ENCODE measurements around the gene POU2F3.

The POU2F3 gene

DNA sequence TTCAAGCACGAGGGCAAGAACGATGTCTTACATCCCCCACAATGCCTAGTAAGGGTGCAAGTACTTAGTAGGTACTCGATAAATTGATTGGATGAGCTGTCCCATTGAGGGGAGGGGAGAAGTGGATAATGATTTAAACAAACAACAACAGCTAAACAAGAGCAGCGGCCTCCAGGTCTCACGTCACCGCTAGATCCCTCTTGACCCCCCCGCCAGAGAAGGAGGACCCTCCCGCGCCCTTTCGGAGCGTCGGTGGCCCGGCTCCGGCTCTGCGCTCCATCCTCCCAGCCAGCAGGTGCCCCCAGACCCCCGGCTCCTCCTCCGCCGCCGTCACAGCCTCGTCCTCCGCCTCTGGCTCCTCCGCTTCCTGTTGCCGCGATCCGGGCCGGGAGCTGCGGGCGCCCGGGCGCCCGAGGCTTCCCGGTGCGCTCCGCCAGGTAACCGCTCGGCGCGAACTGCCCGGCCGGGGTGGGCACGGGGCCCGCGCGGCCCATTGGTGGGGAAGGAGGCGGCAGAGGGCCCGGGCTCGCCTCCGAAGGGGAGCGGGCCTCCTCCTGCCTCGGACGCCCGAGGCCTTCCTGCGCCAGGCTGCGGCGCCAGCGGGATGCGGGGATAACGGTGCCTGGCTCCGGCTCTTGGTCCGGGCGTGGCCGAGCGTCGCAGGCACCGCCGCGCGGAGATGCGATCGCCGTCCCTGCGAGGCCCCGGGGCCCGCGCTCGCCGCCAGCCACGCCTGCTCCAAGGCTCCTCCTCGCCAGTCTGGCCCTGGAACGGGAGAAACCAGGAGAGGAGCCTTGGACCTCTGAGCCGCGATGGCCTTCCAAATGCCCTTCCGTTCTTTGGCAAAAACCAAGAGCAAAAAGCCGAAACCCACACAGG is 85.2 kb downstream of the POU2F3 start, which contains the start of gene TLCD5:
Gene TLCD5, plus strand, starts transcription at position 368 of the 879 bp plus-strand sequence. CDS start 2,143 bp downstream, outside the sequence.
- Histone ChIP-seq H3K79me2 (ENCODE audit: control insufficient read depth, insufficient read depth, low read length, poor library complexity) (peaks cover 4% of the 10 kb centered on the region), H3K4me1 (ENCODE audit: control insufficient read depth in 1 of 2, insufficient read depth in 2 of 2, low read length in 2 of 2) (peaks cover 0 to 2% of the 10 kb centered on the region in 2 experiments), H3K79me1 (ENCODE audit: low read length) (peaks cover 4% of the 10 kb centered on the region), H3K4me2 (ENCODE audit: low read length) (peak within 1 kb of the TSS; percentile 82), H3K9ac (ENCODE audit: low read length) (peak within 1 kb of the TSS; percentile 78), H2AFZ (ENCODE audit: insufficient read depth, low read length, poor library complexity) (peak within 1 kb of the TSS; percentile 99), H4K12ac (ENCODE audit: low read depth, low read length) (peak within 1 kb of the TSS; percentile 99), H3K36me3 (ENCODE audit: control insufficient read depth in 1 of 2, insufficient read depth in 2 of 2, low read length in 2 of 2) (peaks cover 4% of the 10 kb centered on the region in 2 experiments), H3K14ac (ENCODE audit: low read length) (peak within 1 kb of the TSS; percentile 96), H3K27ac (ENCODE audit: low read depth, low read length) (peak within 1 kb of the TSS; percentile 76), H3K23ac (ENCODE audit: low read length) (no peak within 1 kb of the TSS), H2AK5ac (ENCODE audit: low read length) (peak within 1 kb of the TSS; percentile 32), H4K8ac (ENCODE audit: low read depth, low read length) (peak within 1 kb of the TSS; percentile 99), H3K27me3 (ENCODE audit: insufficient read depth, low read length) (no peaks in the 10 kb centered on the region), H2BK12ac (ENCODE audit: low read length) (peak within 1 kb of the TSS; percentile 50), H2BK120ac (ENCODE audit: insufficient read depth, low read length, poor library complexity) (peak within 1 kb of the TSS; percentile 83), H4K91ac (ENCODE audit: low read depth, low read length) (peak within 1 kb of the TSS; percentile 88), H3K18ac (ENCODE audit: low read length) (peak within 1 kb of the TSS; percentile 98), H3K4me3 (ENCODE audit: low read depth, low read length) (peak within 1 kb of the TSS; percentile 91), H3K4ac (ENCODE audit: low read depth, low read length) (peak within 1 kb of the TSS; percentile 83), H3K9me3 (ENCODE audit: insufficient read depth, low read depth, low read length) (no peaks in the 10 kb centered on the region), H2BK5ac (ENCODE audit: low read depth, low read length, poor library complexity) (peak within 1 kb of the TSS; percentile 72)
- peak; percentile 70 to 74 for DNase-seq
- WGBS (ENCODE audit: extremely low coverage, insufficient coverage, insufficient read length) = no CpG with 5 or more reads among the region's 84 CpGs

DNA sequence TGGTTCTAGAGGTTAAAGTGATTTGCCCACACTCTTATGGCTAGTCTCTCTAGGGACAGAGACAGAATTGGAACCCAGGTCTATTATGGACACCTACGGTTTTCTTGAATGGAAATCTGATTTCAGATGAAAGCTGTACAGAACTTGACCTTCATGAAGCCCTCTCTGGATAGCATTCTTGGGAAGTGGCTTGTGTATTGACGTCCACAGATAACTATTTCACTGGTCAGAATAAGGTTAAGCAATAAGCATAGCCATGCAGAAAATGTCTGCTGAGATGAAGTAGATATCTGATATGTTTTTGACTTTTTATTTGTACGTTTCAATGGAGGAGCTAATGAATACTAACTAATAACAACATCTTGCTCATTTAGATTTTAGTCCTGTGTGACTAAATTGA is 86.3 kb downstream of the POU2F3 start:
- no peak overlapping the region for H4K91ac ChIP-seq (ENCODE audit: low read depth, low read length)
- no peak overlapping the region for H4K8ac ChIP-seq (ENCODE audit: low read depth, low read length)
- H3K4me2 ChIP-seq (ENCODE audit: low read length) = no peak overlapping the region
- H2AFZ ChIP-seq (ENCODE audit: insufficient read depth, low read length, poor library complexity) = no peak overlapping the region
- no peak overlapping the region for H4K12ac ChIP-seq (ENCODE audit: low read depth, low read length)
- no peak overlapping the region for H3K4me3 ChIP-seq (ENCODE audit: low read depth, low read length)
- no peak overlapping the region for H3K23ac ChIP-seq (ENCODE audit: low read length)
- H3K9me3 ChIP-seq (ENCODE audit: insufficient read depth, low read depth, low read length) = no peaks in the 10 kb centered on the region
- no peak overlapping the region for H3K9ac ChIP-seq (ENCODE audit: low read length)
- peak; percentile 30 to 86 for DNase-seq
- H2AK5ac ChIP-seq (ENCODE audit: low read length) = no peak overlapping the region
- H3K79me2 ChIP-seq (ENCODE audit: control insufficient read depth, insufficient read depth, low read length, poor library complexity) = peaks cover 4% of the 10 kb centered on the region
- H3K4ac ChIP-seq (ENCODE audit: low read depth, low read length) = no peak overlapping the region
- H3K79me1 ChIP-seq (ENCODE audit: low read length) = peaks cover 4% of the 10 kb centered on the region
- no peak overlapping the region for H3K18ac ChIP-seq (ENCODE audit: low read length)
- H3K27ac ChIP-seq (ENCODE audit: low read depth, low read length) = no peak overlapping the region
- no peak overlapping the region for H2BK120ac ChIP-seq (ENCODE audit: insufficient read depth, low read length, poor library complexity)
- H3K36me3 ChIP-seq (ENCODE audit: control insufficient read depth in 1 of 2, insufficient read depth in 2 of 2, low read length in 2 of 2) = peaks cover 6 to 9% of the 10 kb centered on the region in 2 experiments
- peaks cover 0 to 3% of the 10 kb centered on the region in 2 experiments for H3K4me1 ChIP-seq (ENCODE audit: control insufficient read depth in 1 of 2, insufficient read depth in 2 of 2, low read length in 2 of 2)
- no CpG with 5 or more reads among the region's 3 CpGs for WGBS (ENCODE audit: extremely low coverage, insufficient coverage, insufficient read length)
- H3K14ac ChIP-seq (ENCODE audit: low read length) = no peak overlapping the region
- no peaks in the 10 kb centered on the region for H3K27me3 ChIP-seq (ENCODE audit: insufficient read depth, low read length)
- H2BK12ac ChIP-seq (ENCODE audit: low read length) = no peak overlapping the region
- H2BK5ac ChIP-seq (ENCODE audit: low read depth, low read length, poor library complexity) = no peak overlapping the region

DNA sequence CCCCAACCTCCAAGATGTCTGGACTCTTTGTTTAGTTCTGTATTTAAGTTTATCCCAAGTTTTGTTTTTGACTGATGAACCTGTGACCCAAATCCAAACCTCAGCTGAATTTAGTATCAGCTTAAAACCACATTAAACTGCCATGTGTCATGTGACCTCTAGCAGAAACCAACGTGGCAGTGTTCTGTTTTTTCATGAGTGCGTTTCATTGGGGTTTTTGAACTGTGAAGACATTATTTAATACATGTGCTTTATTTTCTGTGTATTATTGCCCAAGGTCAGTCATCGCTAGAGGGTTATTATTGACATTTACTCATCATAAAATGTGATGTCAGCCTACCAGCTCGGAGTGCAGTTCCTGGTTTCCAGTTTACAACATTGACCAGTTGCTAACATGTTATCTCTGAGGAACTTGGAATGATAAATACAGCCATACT is 86.9 kb downstream of the POU2F3 start:
- Histone ChIP-seq H3K14ac (ENCODE audit: low read length) (no peak overlapping the region), H3K23ac (ENCODE audit: low read length) (no peak overlapping the region), H2AK5ac (ENCODE audit: low read length) (no peak overlapping the region), H3K4me1 (ENCODE audit: control insufficient read depth in 1 of 2, insufficient read depth in 2 of 2, low read length in 2 of 2) (peaks cover 0 to 5% of the 10 kb centered on the region in 2 experiments), H2BK12ac (ENCODE audit: low read length) (no peak overlapping the region), H3K18ac (ENCODE audit: low read length) (no peak overlapping the region), H3K4me3 (ENCODE audit: low read depth, low read length) (no peak overlapping the region), H4K12ac (ENCODE audit: low read depth, low read length) (no peak overlapping the region), H3K79me1 (ENCODE audit: low read length) (peaks cover 4% of the 10 kb centered on the region), H3K79me2 (ENCODE audit: control insufficient read depth, insufficient read depth, low read length, poor library complexity) (peaks cover 4% of the 10 kb centered on the region), H2BK120ac (ENCODE audit: insufficient read depth, low read length, poor library complexity) (no peak overlapping the region), H3K9ac (ENCODE audit: low read length) (no peak overlapping the region), H2BK5ac (ENCODE audit: low read depth, low read length, poor library complexity) (no peak overlapping the region), H3K27ac (ENCODE audit: low read depth, low read length) (no peak overlapping the region), H2AFZ (ENCODE audit: insufficient read depth, low read length, poor library complexity) (no peak overlapping the region), H4K91ac (ENCODE audit: low read depth, low read length) (no peak overlapping the region), H4K8ac (ENCODE audit: low read depth, low read length) (no peak overlapping the region), H3K27me3 (ENCODE audit: insufficient read depth, low read length) (no peaks in the 10 kb centered on the region), H3K4me2 (ENCODE audit: low read length) (no peak overlapping the region), H3K36me3 (ENCODE audit: control insufficient read depth in 1 of 2, insufficient read depth in 2 of 2, low read length in 2 of 2) (peaks cover 6 to 9% of the 10 kb centered on the region in 2 experiments), H3K4ac (ENCODE audit: low read depth, low read length) (no peak overlapping the region), H3K9me3 (ENCODE audit: insufficient read depth, low read depth, low read length) (no peaks in the 10 kb centered on the region)
- WGBS (ENCODE audit: extremely low coverage, insufficient coverage, insufficient read length) = no CpG with 5 or more reads among the region's 4 CpGs
- peak; percentile 62 to 88 for DNase-seq

DNA sequence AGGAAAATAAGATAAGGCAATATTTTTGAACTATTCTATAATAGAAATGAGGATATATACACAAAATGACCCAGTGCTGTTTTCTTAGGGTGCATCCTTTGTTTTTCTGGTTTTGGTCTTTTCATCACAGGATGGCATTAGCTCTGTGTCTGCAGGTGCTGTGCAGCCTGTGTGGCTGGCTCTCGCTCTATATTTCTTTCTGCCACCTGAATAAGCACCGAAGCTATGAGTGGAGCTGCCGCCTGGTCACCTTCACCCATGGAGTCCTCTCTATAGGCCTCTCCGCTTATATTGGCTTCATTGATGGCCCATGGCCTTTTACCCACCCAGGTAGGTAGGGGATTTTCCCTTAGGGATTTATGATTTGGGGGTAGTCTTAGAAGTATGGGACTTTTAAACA is 87.4 kb downstream of the POU2F3 start:
- Histone ChIP-seq H3K14ac (ENCODE audit: low read length) (no peak overlapping the region), H3K27ac (ENCODE audit: low read depth, low read length) (no peak overlapping the region), H2BK5ac (ENCODE audit: low read depth, low read length, poor library complexity) (no peak overlapping the region), H3K36me3 (ENCODE audit: control insufficient read depth in 1 of 2, insufficient read depth in 2 of 2, low read length in 2 of 2) (peaks cover 6 to 9% of the 10 kb centered on the region in 2 experiments), H3K18ac (ENCODE audit: low read length) (no peak overlapping the region), H4K12ac (ENCODE audit: low read depth, low read length) (no peak overlapping the region), H2BK120ac (ENCODE audit: insufficient read depth, low read length, poor library complexity) (no peak overlapping the region), H4K91ac (ENCODE audit: low read depth, low read length) (no peak overlapping the region), H3K23ac (ENCODE audit: low read length) (no peak overlapping the region), H2AK5ac (ENCODE audit: low read length) (no peak overlapping the region), H3K79me1 (ENCODE audit: low read length) (peaks cover 4% of the 10 kb centered on the region), H3K4me1 (ENCODE audit: control insufficient read depth in 1 of 2, insufficient read depth in 2 of 2, low read length in 2 of 2) (peaks cover 0 to 5% of the 10 kb centered on the region in 2 experiments), H3K79me2 (ENCODE audit: control insufficient read depth, insufficient read depth, low read length, poor library complexity) (peaks cover 4% of the 10 kb centered on the region), H2BK12ac (ENCODE audit: low read length) (no peak overlapping the region), H3K9me3 (ENCODE audit: insufficient read depth, low read depth, low read length) (no peaks in the 10 kb centered on the region), H2AFZ (ENCODE audit: insufficient read depth, low read length, poor library complexity) (no peak overlapping the region), H3K27me3 (ENCODE audit: insufficient read depth, low read length) (no peaks in the 10 kb centered on the region), H3K4ac (ENCODE audit: low read depth, low read length) (no peak overlapping the region), H3K4me2 (ENCODE audit: low read length) (no peak overlapping the region), H4K8ac (ENCODE audit: low read depth, low read length) (no peak overlapping the region), H3K4me3 (ENCODE audit: low read depth, low read length) (no peak overlapping the region), H3K9ac (ENCODE audit: low read length) (no peak overlapping the region)
- no peak for DNase-seq
- WGBS (ENCODE audit: extremely low coverage, insufficient coverage, insufficient read length) = no CpG with 5 or more reads among the region's 4 CpGs
